HUES6 (cell line): ENCODE measurements around the gene HEXA.

Experiments used
- H3K27ac ChIP-seq: 2 replicates; pipeline ENCODE4 v1.7.0; 2013; ENCODE audit warnings: low read depth, mild to moderate bottlenecking, low read length, inconsistent platforms
- H3K27me3 ChIP-seq: 2 replicates; pipeline ENCODE4 v1.6.1; 2013; ENCODE audit warnings: low read length; ENCODE audit not compliant: control insufficient read depth, insufficient read depth
- H3K36me3 ChIP-seq: 2 replicates; pipeline ENCODE4 v1.6.1; 2013; ENCODE audit warnings: low read length; ENCODE audit not compliant: control insufficient read depth, insufficient read depth
- H3K4me1 ChIP-seq: 2 replicates; pipeline ENCODE4 v1.6.1; 2013; ENCODE audit warnings: low read length; ENCODE audit not compliant: control insufficient read depth, insufficient read depth
- H3K4me3 ChIP-seq: 2 replicates; pipeline ENCODE4 v1.5.1; 2013; ENCODE audit warnings: low read depth, low read length
- H3K9ac ChIP-seq: one replicate; pipeline ENCODE4 v1.6.1; 2013; ENCODE audit warnings: mild to moderate bottlenecking, low read length
- H3K9me3 ChIP-seq: 2 replicates; pipeline ENCODE4 v1.6.1; 2013; ENCODE audit warnings: low read depth, low read length; ENCODE audit not compliant: control insufficient read depth, insufficient read depth

Gene HEXA

DNA sequence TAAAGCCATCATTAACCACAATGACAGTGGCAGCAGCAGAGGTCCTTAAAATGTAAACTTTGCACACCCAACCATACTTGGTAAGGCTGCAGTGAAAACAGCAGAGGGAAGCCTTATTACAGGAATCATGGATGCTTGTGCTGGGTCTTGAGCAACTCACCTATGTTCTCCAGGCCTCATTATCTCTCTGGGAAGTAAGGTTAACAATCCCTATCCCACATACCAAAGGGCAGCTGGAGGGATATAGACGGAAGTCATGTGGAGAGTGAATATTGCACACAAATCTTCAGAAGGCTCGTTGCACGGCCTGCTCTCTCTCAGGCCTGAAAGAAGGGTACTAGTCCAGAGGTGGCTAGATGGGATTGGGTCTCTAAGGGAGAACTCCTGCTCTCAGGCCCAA lies 30.0 kb downstream of the HEXA start:
- Histone ChIP-seq H3K4me3 (no peak overlapping the region), H3K9me3 (no peaks in the 10 kb centered on the region), H3K27ac (no peak overlapping the region), H3K36me3 (peaks cover 66% of the 10 kb centered on the region), H3K27me3 (no peaks in the 10 kb centered on the region), H3K4me1 (peaks cover 7% of the 10 kb centered on the region), H3K9ac (no peak overlapping the region)

DNA sequence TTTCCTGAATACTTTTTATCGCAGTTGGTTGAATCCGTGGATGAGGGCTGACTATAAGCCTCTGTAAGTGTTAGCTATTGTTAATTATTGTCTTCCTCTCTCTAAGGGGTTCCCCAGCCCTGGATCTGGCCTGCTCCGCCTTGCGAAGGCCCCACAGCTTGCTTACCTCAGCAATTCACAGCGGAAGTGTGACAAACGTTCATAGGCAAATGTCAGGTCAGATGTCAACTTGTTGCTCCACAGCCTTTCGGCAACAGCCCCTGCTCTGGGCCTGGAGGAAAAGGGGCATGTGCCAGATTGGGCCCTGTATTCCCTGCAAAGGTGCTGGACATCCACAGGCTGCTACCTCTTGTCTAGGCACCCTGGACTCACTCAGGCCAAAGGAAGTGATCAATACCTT lies 30.5 kb downstream of the HEXA start:
- H3K27me3 ChIP-seq = no peaks in the 10 kb centered on the region
- H3K4me3 ChIP-seq = no peak overlapping the region
- H3K27ac ChIP-seq = no peak overlapping the region
- peaks cover 61% of the 10 kb centered on the region for H3K36me3 ChIP-seq
- no peak overlapping the region for H3K9ac ChIP-seq
- H3K4me1 ChIP-seq = peaks cover 7% of the 10 kb centered on the region
- no peaks in the 10 kb centered on the region for H3K9me3 ChIP-seq

DNA sequence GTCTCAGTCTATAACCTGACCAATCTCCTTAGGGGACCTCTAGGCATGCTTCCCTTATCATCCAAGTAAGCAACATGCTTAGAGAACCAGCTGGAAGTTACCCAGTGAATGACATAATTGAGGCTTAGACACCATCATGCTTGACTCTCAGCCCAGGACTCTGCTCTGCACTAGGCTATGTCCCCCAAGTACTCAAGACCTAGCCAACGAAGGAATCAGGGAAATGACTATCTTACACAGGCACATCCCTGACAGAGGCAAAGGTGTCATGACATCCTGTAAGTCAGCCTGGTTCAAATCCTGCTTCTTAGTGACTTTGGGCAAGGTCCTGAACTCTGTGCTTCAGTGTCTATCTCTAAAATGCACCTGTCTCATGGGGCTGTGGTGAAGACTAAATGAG lies 31.2 kb downstream of the HEXA start:
- Histone ChIP-seq H3K4me3 (no peak overlapping the region), H3K36me3 (peaks cover 57% of the 10 kb centered on the region), H3K9ac (no peak overlapping the region), H3K9me3 (no peaks in the 10 kb centered on the region), H3K27me3 (no peaks in the 10 kb centered on the region), H3K27ac (no peak overlapping the region), H3K4me1 (peaks cover 7% of the 10 kb centered on the region)

DNA sequence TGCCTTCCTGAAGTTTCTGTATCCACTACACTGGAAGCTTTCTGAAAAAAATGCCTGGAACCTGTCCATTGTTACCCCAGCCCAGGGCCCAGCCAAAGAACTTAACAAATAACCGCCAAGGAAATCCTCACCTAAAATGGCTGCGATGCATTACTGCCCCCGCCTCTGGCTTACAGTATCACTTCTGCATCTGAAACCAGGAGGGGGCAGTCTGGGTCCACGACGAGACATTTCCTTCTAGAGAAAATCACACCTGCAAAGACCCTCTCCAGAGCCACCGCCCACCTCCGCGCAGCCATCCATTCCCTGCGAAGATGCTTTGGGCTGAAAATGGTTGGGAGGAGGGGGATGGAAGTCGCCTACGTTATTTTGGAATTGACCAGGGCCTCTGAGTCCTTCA lies 33.4 kb downstream of the HEXA start:
- no peak overlapping the region for H3K9ac ChIP-seq
- H3K27ac ChIP-seq = no peak overlapping the region
- no peaks in the 10 kb centered on the region for H3K9me3 ChIP-seq
- H3K4me3 ChIP-seq = no peak overlapping the region
- peaks cover 7% of the 10 kb centered on the region for H3K4me1 ChIP-seq
- H3K27me3 ChIP-seq = no peaks in the 10 kb centered on the region
- peaks cover 37% of the 10 kb centered on the region for H3K36me3 ChIP-seq

DNA sequence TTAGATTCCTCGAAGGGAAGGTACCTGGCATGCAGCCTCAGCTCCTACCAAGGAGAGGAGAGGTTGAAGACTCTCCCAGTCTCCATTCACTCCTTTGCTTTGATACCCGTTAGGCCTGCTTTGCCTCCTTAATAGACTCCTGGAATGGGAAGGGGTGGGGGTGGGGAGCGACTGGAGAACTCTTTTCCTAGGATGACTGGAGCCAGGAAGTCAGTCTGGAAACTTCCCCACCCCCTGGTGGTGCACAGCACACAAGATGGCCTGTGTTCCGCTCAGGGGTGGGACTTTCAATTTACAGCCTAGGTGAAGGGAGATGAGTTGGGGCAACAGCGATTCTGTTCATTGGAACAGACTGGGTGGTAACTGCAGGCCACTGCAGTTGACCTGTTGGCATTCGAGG lies 34.5 kb downstream of the HEXA start:
- Histone ChIP-seq H3K4me1 (peaks cover 7% of the 10 kb centered on the region), H3K27ac (no peak overlapping the region), H3K9ac (no peak overlapping the region), H3K36me3 (peaks cover 27% of the 10 kb centered on the region), H3K9me3 (no peaks in the 10 kb centered on the region), H3K27me3 (no peaks in the 10 kb centered on the region), H3K4me3 (no peak overlapping the region)

DNA sequence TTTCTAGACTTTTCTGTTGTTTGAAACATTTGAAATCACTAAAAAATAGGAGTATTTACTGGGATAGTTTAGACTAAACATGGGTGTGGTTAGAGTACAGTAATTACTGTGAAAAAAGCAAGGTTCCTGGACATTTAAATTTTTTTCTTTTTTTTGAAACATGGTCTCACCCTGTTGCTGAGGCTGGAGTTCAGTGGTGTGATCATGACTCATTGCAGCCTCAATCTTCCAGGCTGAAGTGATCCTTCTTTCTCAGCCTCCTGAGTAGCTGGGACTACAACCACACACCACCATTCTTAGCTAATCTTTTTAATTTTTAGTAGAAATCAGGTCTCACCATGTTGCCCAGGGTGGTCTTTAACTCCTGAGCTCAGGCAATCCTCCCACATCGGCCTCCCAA lies 35.4 kb downstream of the HEXA start:
- Histone ChIP-seq H3K27ac (no peak overlapping the region), H3K9me3 (no peaks in the 10 kb centered on the region), H3K4me3 (no peak overlapping the region), H3K4me1 (peaks cover 7% of the 10 kb centered on the region), H3K9ac (no peak overlapping the region), H3K27me3 (no peaks in the 10 kb centered on the region), H3K36me3 (peaks cover 17% of the 10 kb centered on the region)

DNA sequence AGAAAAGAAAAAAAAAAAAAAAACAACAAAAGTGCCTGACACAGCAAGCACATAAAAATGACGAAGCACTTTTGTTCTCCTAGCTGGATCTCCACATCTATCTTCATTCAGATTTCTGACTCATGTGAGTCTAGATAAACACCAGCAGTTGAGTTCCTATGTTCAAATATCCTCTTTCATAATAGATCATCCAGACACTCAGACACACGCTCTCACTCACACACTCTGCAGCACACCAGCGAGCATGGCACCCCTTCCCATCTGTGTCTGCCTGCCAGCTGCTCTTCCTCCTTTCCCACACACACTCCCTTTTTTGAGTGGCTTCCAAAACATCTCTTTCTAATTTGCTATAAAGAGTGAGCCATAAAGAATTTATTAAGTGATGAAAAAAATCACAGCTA lies 36.0 kb downstream of the HEXA start:
- H3K4me3 ChIP-seq = no peak overlapping the region
- no peak overlapping the region for H3K27ac ChIP-seq
- no peaks in the 10 kb centered on the region for H3K27me3 ChIP-seq
- no peak overlapping the region for H3K9ac ChIP-seq
- no peaks in the 10 kb centered on the region for H3K9me3 ChIP-seq
- peaks cover 7% of the 10 kb centered on the region for H3K4me1 ChIP-seq
- peaks cover 12% of the 10 kb centered on the region for H3K36me3 ChIP-seq

DNA sequence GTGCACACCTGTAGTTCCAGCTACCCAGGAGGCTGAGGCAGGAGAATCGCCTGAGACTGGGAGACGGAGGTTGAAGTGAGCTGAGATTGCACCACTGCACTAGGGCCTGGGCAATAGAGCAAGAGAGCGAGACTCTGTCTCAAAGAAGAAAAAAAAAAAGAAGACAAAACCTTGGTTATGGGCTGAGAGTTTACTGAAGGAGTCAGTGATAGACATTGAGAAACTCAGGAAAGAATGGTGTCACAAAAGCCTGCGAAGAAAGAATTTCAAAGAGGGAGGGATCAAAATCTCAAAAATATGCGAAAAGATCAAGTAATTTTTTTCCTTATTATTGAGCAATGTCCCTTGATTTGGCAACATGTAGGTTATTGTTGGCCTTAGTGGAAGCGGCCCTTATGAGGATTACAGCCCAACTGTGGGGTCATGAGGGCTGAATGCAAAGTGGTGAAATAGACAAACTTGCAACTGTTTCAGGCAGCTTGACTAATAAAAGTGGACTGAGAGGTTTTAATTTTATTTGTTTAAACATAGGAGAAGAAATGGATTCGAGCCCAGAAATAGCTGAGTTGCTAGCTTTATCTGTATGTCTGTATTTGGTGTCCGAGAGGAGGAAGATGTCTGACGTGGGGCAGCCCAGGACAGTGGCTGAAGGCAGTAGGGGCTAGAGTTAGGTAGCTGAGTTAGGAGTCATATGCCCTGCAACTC lies 37.0 kb downstream of the HEXA start:
- H3K4me3 ChIP-seq = no peak overlapping the region
- no peak overlapping the region for H3K9ac ChIP-seq
- H3K9me3 ChIP-seq = no peaks in the 10 kb centered on the region
- H3K27me3 ChIP-seq = no peaks in the 10 kb centered on the region
- H3K27ac ChIP-seq = no peak overlapping the region
- H3K4me1 ChIP-seq = peaks cover 7% of the 10 kb centered on the region
- H3K36me3 ChIP-seq = 0 out of 2 replicates have a peak, but pooled peaks cover 2% of the 10 kb centered on the region

DNA sequence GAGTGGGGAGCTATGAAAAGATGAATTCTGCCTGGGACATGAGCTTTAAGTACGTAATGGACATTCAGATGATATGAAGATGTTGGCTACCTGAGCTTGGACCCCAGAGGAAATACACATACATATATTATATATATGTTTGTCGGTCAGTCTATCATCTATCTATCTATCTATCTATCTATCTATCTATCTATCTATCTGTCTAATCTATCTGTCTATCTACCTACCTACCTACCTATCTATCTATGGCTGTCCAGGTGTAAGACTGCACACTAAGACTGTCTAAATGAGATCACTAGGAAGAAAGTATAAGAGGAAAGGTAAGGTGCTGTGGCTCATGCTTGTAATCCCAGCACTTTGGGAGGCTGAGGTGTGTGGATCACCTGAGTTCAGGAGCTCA lies 37.7 kb downstream of the HEXA start:
- Histone ChIP-seq H3K27me3 (no peaks in the 10 kb centered on the region), H3K27ac (no peak overlapping the region), H3K4me1 (peaks cover 7% of the 10 kb centered on the region), H3K36me3 (no peaks in the 10 kb centered on the region), H3K4me3 (no peak overlapping the region), H3K9ac (no peak overlapping the region), H3K9me3 (no peaks in the 10 kb centered on the region)

DNA sequence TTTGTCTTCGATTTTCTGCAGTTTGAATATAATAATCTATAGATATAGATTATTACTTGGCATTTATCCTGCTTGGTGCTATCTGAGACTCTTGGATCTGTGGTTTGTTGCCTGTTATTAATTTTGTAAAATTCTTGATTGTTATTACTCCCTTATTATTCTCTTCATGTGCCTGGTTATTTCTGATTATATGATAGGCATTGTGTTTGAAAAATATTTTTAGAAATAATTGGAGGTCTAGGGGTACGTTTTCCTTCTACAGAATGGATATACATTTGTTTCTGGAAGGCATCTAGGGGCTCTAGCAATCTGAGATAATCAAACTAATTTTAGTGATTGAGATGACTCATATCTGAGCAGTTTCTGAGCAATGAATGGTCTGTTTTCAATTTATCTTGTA lies 41.0 kb downstream of the HEXA start:
- no peaks in the 10 kb centered on the region for H3K9me3 ChIP-seq
- no peaks in the 10 kb centered on the region for H3K4me1 ChIP-seq
- H3K27me3 ChIP-seq = no peaks in the 10 kb centered on the region
- no peak overlapping the region for H3K9ac ChIP-seq
- H3K4me3 ChIP-seq = no peak overlapping the region
- no peaks in the 10 kb centered on the region for H3K36me3 ChIP-seq
- no peak overlapping the region for H3K27ac ChIP-seq

DNA sequence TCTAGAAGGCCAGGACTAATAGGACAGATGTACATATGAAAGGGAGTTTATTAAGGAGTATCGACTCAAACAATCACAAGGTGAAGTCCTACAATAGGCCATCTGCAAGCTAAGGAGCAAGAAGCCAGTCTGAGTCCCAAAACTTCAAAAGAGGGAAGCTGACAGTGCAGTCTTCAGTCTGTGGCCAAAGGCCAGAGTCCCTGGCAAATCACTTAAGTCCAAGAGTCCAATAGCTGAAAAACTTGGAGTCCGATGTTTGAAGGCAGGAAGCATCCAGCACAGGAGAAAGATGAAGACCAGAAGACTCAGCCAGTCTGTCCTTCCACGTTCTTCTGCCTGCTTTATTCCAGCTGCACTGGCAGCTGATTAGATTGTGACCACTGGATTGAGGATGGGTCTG lies 44.8 kb downstream of the HEXA start:
- no peak overlapping the region for H3K9ac ChIP-seq
- H3K4me1 ChIP-seq = no peaks in the 10 kb centered on the region
- no peak overlapping the region for H3K27ac ChIP-seq
- no peaks in the 10 kb centered on the region for H3K27me3 ChIP-seq
- no peaks in the 10 kb centered on the region for H3K9me3 ChIP-seq
- no peak overlapping the region for H3K4me3 ChIP-seq
- H3K36me3 ChIP-seq = no peaks in the 10 kb centered on the region
